Tibial nerve (tissue), 3 donors: ENCODE measurements around the gene KIF3C.
"Not testable (repeated sequence)": the region's sequence is repeated elsewhere in the genome, so short reads cannot be mapped to it uniquely, and the experiment has no call there.

Experiments
- POLR2A ChIP-seq, 2 donors: fragments of 450-650 bp; IDR thresholded peaks; one replicate each; pipeline ENCODE4 v1.6.1; 2017; ENCODE audit warnings: antibody characterized with exemption in 2 of 2, mild to moderate bottlenecking in 2 of 2, moderate library complexity in 2 of 2
- TF ChIP-seq, protein P1 (sequence below), 5 experiments: fragments of 200-600 bp in 3 of 5; fragments of 450-650 bp in 2 of 5; sonication (generic) in 3 of 5; IDR thresholded peaks; one replicate each; pipeline ENCODE4 v1.5.1; 2016 to 2019; ENCODE audit warnings: antibody characterized with exemption in 5 of 5, mild to moderate bottlenecking in 3 of 5, moderate library complexity in 2 of 5

DNA sequence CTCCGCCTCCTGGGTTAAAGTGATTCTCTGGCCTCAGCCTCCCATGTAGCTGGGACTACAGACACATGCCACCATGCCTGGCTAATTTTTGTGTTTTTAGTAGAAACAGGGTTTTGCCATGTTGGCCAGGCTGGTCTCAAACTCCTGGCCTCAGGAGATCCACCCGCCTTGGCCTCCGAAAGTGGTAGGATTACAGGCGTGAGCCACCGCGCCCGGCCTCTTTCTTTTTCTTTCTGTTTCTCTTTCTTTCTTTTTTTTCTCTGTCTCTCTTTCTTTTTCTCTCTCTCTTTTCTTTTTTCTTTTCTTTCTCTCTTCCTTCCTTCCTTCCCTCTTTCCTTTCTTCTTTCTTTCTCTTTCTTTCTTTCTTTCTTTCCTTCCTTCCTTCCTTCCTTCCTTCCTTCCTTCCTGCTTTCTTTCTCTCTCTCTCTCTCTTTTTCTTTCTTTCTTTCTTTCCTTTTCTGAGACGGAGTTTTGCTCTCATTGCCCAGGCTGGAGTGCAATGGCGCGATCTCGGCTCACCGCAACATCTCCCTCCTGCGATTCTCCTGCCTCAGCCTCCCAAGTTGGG lies 16.6 kb upstream of the KIF3C start:
- not testable (repeated sequence) for TF ChIP-seq POLR2A (IDR thresholded peaks at IDR 0.05)
- TF ChIP-seq, protein P1, sequence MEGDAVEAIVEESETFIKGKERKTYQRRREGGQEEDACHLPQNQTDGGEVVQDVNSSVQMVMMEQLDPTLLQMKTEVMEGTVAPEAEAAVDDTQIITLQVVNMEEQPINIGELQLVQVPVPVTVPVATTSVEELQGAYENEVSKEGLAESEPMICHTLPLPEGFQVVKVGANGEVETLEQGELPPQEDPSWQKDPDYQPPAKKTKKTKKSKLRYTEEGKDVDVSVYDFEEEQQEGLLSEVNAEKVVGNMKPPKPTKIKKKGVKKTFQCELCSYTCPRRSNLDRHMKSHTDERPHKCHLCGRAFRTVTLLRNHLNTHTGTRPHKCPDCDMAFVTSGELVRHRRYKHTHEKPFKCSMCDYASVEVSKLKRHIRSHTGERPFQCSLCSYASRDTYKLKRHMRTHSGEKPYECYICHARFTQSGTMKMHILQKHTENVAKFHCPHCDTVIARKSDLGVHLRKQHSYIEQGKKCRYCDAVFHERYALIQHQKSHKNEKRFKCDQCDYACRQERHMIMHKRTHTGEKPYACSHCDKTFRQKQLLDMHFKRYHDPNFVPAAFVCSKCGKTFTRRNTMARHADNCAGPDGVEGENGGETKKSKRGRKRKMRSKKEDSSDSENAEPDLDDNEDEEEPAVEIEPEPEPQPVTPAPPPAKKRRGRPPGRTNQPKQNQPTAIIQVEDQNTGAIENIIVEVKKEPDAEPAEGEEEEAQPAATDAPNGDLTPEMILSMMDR (IDR thresholded peaks at IDR 0.05) = not testable (repeated sequence)
